GM12865 (cell line): Measurements from ENCODE around the gene C8B.

ENCODE experiments used
- DNase-seq: peaks from one replicate; pipeline ENCODE4 v3.0.0; 2010; ENCODE audit warnings: low read depth
- H3K4me3 ChIP-seq: 2 replicates; pipeline ENCODE4 v1.5.1; 2011; ENCODE audit warnings: mild to moderate bottlenecking, low read depth, low read length, control low read depth
- CTCF ChIP-seq: IDR thresholded peaks from 2 replicates; pipeline ENCODE4 v1.5.1; 2011; ENCODE audit warnings: low read length, control low read depth, low read depth, inconsistent platforms; ENCODE audit not compliant: insufficient read depth; ENCODE audit errors: missing control alignments

The C8B gene

DNA sequence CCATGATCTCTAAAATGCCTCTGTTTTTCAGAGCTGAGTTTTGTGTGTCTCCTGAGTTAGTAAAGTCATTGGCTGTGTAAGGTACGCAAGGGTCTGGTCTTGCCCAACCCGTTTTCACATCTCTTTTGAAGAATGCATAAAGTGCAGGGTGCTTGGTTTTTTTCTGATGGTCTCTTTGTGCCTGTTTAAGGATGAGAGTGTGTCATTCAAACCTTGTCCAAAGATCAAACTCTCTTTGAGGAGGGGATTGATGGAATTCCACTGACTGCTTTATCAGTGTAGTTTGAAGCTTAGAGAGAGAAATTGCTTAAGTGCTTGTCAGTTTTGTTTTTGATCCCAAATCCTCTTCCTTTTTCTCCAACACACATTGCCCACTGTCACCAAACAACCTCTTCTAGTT is 20.0 kb upstream of the C8B start:
- H3K4me3 ChIP-seq: no peak overlapping the region
- no peak for TF ChIP-seq CTCF
- no peak for DNase-seq

DNA sequence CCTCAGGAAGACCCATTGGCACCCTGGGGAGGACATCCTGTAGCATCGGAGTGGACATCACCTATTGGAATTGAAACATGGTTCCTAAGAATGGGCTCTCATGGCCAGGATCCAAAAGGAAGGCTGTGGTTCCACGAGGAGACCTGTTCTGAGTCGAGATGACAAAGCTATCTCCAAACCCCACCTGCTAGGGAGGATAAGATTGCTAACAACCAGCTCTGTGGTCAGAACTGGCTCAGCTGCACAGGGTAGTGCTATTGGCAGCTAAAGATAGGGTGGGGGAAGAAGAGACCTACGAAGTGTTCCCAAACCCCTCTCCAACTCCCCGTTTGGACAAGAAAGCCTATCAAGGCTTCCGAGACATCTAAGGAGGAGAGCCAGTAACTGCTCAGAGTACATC is 17.7 kb upstream of the C8B start:
- no peak for DNase-seq
- TF ChIP-seq CTCF: no peak
- H3K4me3 ChIP-seq: no peak overlapping the region

DNA sequence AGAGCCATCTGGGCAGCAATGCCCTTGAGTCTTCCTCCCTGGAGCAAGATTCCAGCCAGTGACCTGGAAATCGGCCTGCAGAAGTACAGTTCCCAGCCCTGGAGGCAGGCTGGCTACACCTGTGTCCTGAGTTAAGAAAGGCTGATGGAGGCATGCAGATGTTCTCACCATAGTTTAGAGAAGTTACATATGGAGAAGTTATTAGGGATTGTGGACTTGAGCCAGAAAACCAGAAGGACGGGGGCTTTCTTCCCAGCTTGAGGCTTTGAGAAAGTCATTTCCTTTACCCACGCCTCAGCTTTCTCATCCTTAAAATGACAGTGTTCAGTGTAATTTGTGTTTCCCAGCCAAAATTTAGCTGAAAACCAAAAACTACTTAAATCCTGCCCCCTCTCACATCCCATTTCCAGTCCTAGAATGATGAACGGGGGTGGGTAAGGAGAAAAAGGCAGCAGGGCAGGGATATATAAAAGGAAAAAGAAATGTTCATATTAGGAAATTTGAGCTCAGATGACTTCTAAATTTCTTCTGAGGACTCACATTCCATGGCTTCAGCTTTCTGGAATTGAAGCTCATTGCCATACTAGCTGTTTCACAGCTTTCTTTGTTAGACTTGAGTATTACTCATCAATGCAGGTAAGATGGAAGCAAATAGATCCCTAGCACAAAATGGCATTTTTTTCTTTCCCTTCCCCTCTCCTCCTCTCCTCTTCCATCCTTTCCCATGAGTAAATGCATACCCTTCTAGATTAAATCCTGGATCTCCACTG is 14.4 kb upstream of the C8B start:
- no peak for DNase-seq
- TF ChIP-seq CTCF: no peak
- no peak overlapping the region for H3K4me3 ChIP-seq

DNA sequence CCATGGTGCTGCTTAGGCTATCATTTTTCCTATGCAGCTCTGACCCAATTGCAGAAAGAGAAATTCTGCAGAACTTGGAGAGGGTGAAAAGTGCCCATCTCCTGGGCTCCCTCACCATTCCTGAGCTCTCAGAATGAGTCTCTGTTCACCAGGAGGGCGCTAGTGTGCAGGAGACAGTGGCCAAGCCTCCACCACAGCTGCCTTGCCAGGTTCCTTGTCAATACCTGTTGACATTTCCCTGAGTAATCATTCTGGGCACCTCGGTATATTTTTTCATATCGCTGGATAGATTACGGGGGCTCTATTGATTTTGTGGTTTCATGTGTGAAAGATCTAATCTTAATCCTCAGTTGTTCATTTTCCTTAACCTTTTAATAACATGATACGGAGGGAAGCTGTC is 13.0 kb upstream of the C8B start:
- TF ChIP-seq CTCF: no peak
- DNase-seq: no peak
- H3K4me3 ChIP-seq: no peak overlapping the region

DNA sequence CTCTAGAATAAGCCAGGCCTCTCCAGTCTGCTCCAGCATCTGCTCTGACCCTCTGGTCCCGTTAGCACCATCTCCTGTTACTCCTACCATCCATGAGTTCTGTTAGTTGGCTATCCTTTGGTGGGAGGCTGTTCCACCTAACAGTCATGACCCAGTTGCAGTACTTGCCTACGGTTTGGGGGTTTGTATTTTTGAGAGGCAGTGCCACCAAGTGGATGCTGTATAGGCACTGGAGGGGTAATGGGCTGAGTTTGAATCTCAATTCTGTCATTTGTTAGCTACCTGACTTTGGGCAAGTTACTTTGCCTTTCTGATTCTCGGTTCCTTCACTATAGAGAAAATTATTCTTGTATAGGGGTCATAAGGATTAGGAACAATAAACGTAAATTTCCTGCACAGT is 12.1 kb upstream of the C8B start:
- no peak overlapping the region for H3K4me3 ChIP-seq
- no peak for TF ChIP-seq CTCF
- DNase-seq: no peak

DNA sequence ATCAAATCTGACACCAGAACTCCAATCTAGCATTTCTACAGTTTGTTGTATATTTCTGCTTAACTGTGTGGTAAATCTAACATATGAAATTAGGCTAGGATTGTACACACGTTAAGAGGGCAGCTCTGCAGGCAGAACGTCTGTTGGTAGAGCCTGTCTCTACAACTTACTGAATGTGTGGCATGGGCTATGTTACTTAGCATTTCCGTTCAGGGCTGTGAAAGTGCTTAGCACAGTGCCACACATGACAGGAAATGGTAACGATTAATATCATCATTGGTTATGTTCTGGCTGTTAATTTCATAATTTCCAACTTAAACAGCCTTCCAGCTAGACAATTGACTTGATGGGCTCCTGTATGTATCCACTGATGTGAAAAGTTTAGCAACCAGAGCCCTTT is 9.6 kb upstream of the C8B start:
- DNase-seq: no peak
- H3K4me3 ChIP-seq: no peak overlapping the region
- no peak for TF ChIP-seq CTCF
